Peyer's patch (tissue), 4 donors: ENCODE results near the gene ROBO2. TPM values are rescaled to one million over a fixed set of nuclear protein-coding genes. Genes with fewer than 3 reads are reported as not detected.
"Not testable (repeated sequence)": the region's sequence is repeated elsewhere in the genome, so short reads cannot be mapped to it uniquely, and the experiment has no call there.

Experiments
- DNase-seq, 3 donors: peaks; one replicate each; pipeline ENCODE4 v3.0.0-alpha.2; 2017 to 2019
- H3K27ac ChIP-seq, 4 donors: fragments of 200-600 bp; sonication (generic); one replicate each; pipeline ENCODE4 v1.5.1; 2016 to 2019
- H3K27me3 ChIP-seq, 2 donors: fragments of 200-600 bp; sonication (generic); one replicate each; pipeline ENCODE4 v1.5.1; 2019
- H3K36me3 ChIP-seq, 3 donors: fragments of 200-600 bp; sonication (generic); one replicate each; pipeline ENCODE4 v1.5.1; 2016 to 2019
- H3K4me1 ChIP-seq, 4 donors: fragments of 200-600 bp; sonication (generic); one replicate each; pipeline ENCODE4 v1.5.1; 2016 to 2019
- H3K4me3 ChIP-seq, 4 donors: fragments of 200-600 bp; sonication (generic); 1 replicate in 3 of 4; 2 replicates in 1 of 4; pipeline ENCODE4 v1.5.1; 2016 to 2019; ENCODE audit warnings: mild to moderate bottlenecking in 1 of 4
- H3K9me3 ChIP-seq, 4 donors: fragments of 200-600 bp; sonication (generic); one replicate each; pipeline ENCODE4 v1.5.1; 2016 to 2019; ENCODE audit warnings: mild to moderate bottlenecking in 1 of 4
- CTCF ChIP-seq, 6 experiments: fragments of 450-650 bp in 4 of 6; fragments of 200-600 bp in 2 of 6; sonication (generic) in 1 of 6; IDR thresholded peaks; one replicate each; pipeline ENCODE4 v1.5.1; 2017 to 2019; ENCODE audit warnings: antibody characterized with exemption in 6 of 6, mild to moderate bottlenecking in 3 of 6, moderate library complexity in 1 of 6
- POLR2A ChIP-seq, 2 donors: fragments of 450-650 bp; IDR thresholded peaks; one replicate each; pipeline ENCODE4 v1.5.1; 2017; ENCODE audit warnings: antibody characterized with exemption in 2 of 2, mild to moderate bottlenecking in 2 of 2, moderate library complexity in 2 of 2
- total RNA-seq, 4 donors: library from RNA; depleted of rRNA; stranded (reverse); fragments of >200 nt; gene quantifications; one replicate each; pipeline ENCODE4 v1.1.0, GENCODE V29; 2016

The ROBO2 gene
- total RNA-seq, 4 donors from 2014 or later = 1.1 to 5.4 (median 3.4) TPM

GRCh38 chr3:77392181-77392580 lies 352.3 kb downstream of the ROBO2 start:
- Histone ChIP-seq H3K36me3 (no peaks in the 10 kb centered on the region), H3K9me3 (no peaks in the 10 kb centered on the region), H3K27me3 (no peaks in the 10 kb centered on the region), H3K4me3 (no peak overlapping the region), H3K4me1 (no peaks in the 10 kb centered on the region), H3K27ac (no peak overlapping the region)
- no peak for TF ChIP-seq POLR2A (IDR thresholded peaks at IDR 0.05)
- TF ChIP-seq CTCF (IDR thresholded peaks at IDR 0.05) = no peak
- no peak for DNase-seq

- no peaks in the 10 kb centered on the region for H3K9me3 ChIP-seq
- no peak for TF ChIP-seq CTCF (IDR thresholded peaks at IDR 0.05)
- TF ChIP-seq POLR2A (IDR thresholded peaks at IDR 0.05) = no peak
- DNase-seq = no peak
- no peaks in the 10 kb centered on the region for H3K27me3 ChIP-seq
- no peak overlapping the region for H3K4me3 ChIP-seq
- no peaks in the 10 kb centered on the region for H3K36me3 ChIP-seq
- no peak overlapping the region for H3K27ac ChIP-seq
- H3K4me1 ChIP-seq = no peaks in the 10 kb centered on the region
These were observed 354.1 kb downstream of the ROBO2 start for GRCh38 chr3:77394046-77394445.

- H3K4me3 ChIP-seq = no peak overlapping the region
- H3K36me3 ChIP-seq = no peaks in the 10 kb centered on the region
- TF ChIP-seq POLR2A (IDR thresholded peaks at IDR 0.05) (no peak), CTCF (IDR thresholded peaks at IDR 0.05) (no peak)
- no peak for DNase-seq
- no peak overlapping the region for H3K27ac ChIP-seq
- H3K27me3 ChIP-seq = no peaks in the 10 kb centered on the region
- H3K4me1 ChIP-seq = no peaks in the 10 kb centered on the region
- no peaks in the 10 kb centered on the region for H3K9me3 ChIP-seq
These were observed 365.0 kb downstream of the ROBO2 start for GRCh38 chr3:77404871-77405270.

- TF ChIP-seq POLR2A (IDR thresholded peaks at IDR 0.05) = no peak
- TF ChIP-seq CTCF (IDR thresholded peaks at IDR 0.05) = no peak
- Histone ChIP-seq H3K27me3 (no peaks in the 10 kb centered on the region), H3K4me3 (no peak overlapping the region), H3K9me3 (no peaks in the 10 kb centered on the region), H3K4me1 (no peaks in the 10 kb centered on the region), H3K27ac (no peak overlapping the region), H3K36me3 (no peaks in the 10 kb centered on the region)
- no peak for DNase-seq
These were observed 367.5 kb downstream of the ROBO2 start for GRCh38 chr3:77407441-77407840.

- not testable (repeated sequence) for H3K9me3 ChIP-seq, H3K27me3 ChIP-seq, H3K36me3 ChIP-seq, DNase-seq, H3K27ac ChIP-seq, H3K4me1 ChIP-seq, H3K4me3 ChIP-seq
These were observed 370.4 kb downstream of the ROBO2 start for GRCh38 chr3:77410334-77410733.

- no peaks in the 10 kb centered on the region for H3K4me1 ChIP-seq
- no peaks in the 10 kb centered on the region for H3K9me3 ChIP-seq
- no peak for DNase-seq
- no peaks in the 10 kb centered on the region for H3K36me3 ChIP-seq
- no peak for TF ChIP-seq CTCF (IDR thresholded peaks at IDR 0.05)
- TF ChIP-seq POLR2A (IDR thresholded peaks at IDR 0.05) = no peak
- H3K4me3 ChIP-seq = no peak overlapping the region
- no peak overlapping the region for H3K27ac ChIP-seq
- no peaks in the 10 kb centered on the region for H3K27me3 ChIP-seq
These were observed 371.4 kb downstream of the ROBO2 start for GRCh38 chr3:77411334-77411733.
